Measurements from ENCODE around the gene ABCC1.

The ABCC1 gene

GRCh38 chr16:15949210-15950160 is at the start of gene ABCC1:
Gene ABCC1, plus strand, starts transcription at chr16:15949616. Its CDS starts 136 bp downstream, at chr16:15949752.
- ChIA-PET CTCF (interaction anchor here (0.7 kb wide), 1 partner anchor 10 kb away, joined by 3 read pairs; no protein-coding TSS in a partner anchor), POLR2A (interaction anchor here (0.5 to 1.1 kb wide), 2 partner anchors 10 to 295 kb away, joined by 3 to 5 read pairs; no protein-coding TSS in a partner anchor)
- DNase-seq (ENCODE audit: extremely low spot score): peak; percentile 87
- TF ChIP-seq CTCF (IDR thresholded peaks at IDR 0.05; ENCODE audit: control extremely low read depth, extremely low read depth, low read depth, missing control alignments): no peak

GRCh38 chr16:15900357-15900756 is 49.1 kb upstream of the ABCC1 start:
- CTCF ChIA-PET: interaction anchor here (1.4 kb wide), 1 partner anchor 12 kb away, joined by 3 read pairs; the partner anchor contains the start of gene CEP20
- POLR2A ChIA-PET: no interaction called here
- no peak for DNase-seq (ENCODE audit: extremely low spot score)
- TF ChIP-seq CTCF (IDR thresholded peaks at IDR 0.05; ENCODE audit: control extremely low read depth, extremely low read depth, low read depth, missing control alignments): no peak

GRCh38 chr16:15900901-15901500 is 48.4 kb upstream of the ABCC1 start:
- POLR2A ChIA-PET: no interaction called here

GRCh38 chr16:15903960-15904359 is 45.5 kb upstream of the ABCC1 start:
- POLR2A ChIA-PET: no interaction called here
- no peak for DNase-seq (ENCODE audit: extremely low spot score)
- CTCF ChIA-PET: interaction anchor here (2.4 kb wide), 1 partner anchor 13 kb away, joined by 5 read pairs; no protein-coding TSS in a partner anchor
- no peak for TF ChIP-seq CTCF (IDR thresholded peaks at IDR 0.05; ENCODE audit: control extremely low read depth, extremely low read depth, low read depth, missing control alignments)

More at GRCh38 chr16:15900901-15901500, 48.4 kb upstream of the ABCC1 start:
- no peak for DNase-seq (ENCODE audit: extremely low spot score)
- TF ChIP-seq CTCF (IDR thresholded peaks at IDR 0.05; ENCODE audit: control extremely low read depth, extremely low read depth, low read depth, missing control alignments): no peak
- CTCF ChIA-PET: interaction anchor here (1.4 kb wide), 1 partner anchor 13 kb away, joined by 3 read pairs; the partner anchor contains the start of gene CEP20

- TF ChIP-seq CTCF (IDR thresholded peaks at IDR 0.05; ENCODE audit: control extremely low read depth, extremely low read depth, low read depth, missing control alignments): no peak
- POLR2A ChIA-PET: no interaction called here
- DNase-seq (ENCODE audit: extremely low spot score): no peak
- CTCF ChIA-PET: interaction anchor here (1.1 kb wide), 1 partner anchor 19 kb away, joined by 3 read pairs; no protein-coding TSS in a partner anchor
Observed at GRCh38 chr16:15906439-15906838, 43.0 kb upstream of the ABCC1 start.

GRCh38 chr16:15907863-15908478 is 41.4 kb upstream of the ABCC1 start:
- no peak for TF ChIP-seq CTCF (IDR thresholded peaks at IDR 0.05; ENCODE audit: control extremely low read depth, extremely low read depth, low read depth, missing control alignments)
- CTCF ChIA-PET: interaction anchor here (1.5 to 1.8 kb wide), 2 partner anchors 33 to 36 kb away, joined by 4 to 6 read pairs; no protein-coding TSS in a partner anchor
- DNase-seq (ENCODE audit: extremely low spot score): peak; percentile 90
- POLR2A ChIA-PET: no interaction called here

Data from GM10248 (cell line).